Panc1 (cell line): Measurements from ENCODE around the gene SLC2A3.

Source experiments
- CTCF ChIP-seq: fragments of 450-650 bp; IDR thresholded peaks from 2 replicates; pipeline ENCODE4 v1.5.1; 2017; ENCODE audit warnings: mild to moderate bottlenecking
- POLR2AphosphoS5 ChIP-seq: IDR thresholded peaks from 2 replicates; pipeline ENCODE4 v1.6.1; 2012; ENCODE audit warnings: mild to moderate bottlenecking, low read depth, low read length, moderate library complexity

GRCh38 chr12:7929083-7929792 is 6.7 kb downstream of the SLC2A3 start:
- TF ChIP-seq CTCF = no peak
- TF ChIP-seq POLR2AphosphoS5 = no peak
